Neural progenitor cell (in vitro differentiated cells): ENCODE results near the gene RXRA.

Experiments used
- EZH2 ChIP-seq: fragments of 200-600 bp; sonication (generic); IDR thresholded peaks from 2 replicates; pipeline ENCODE4 v1.6.1; 2017; ENCODE audit warnings: antibody characterized with exemption, mild to moderate bottlenecking, moderate library complexity
- EZH2phosphoT487 ChIP-seq: fragments of 200-600 bp; sonication (generic); IDR thresholded peaks from 2 replicates; pipeline ENCODE4 v1.6.1; 2017; ENCODE audit warnings: antibody characterized with exemption
- TF ChIP-seq, protein P1 (sequence below): fragments of 200-600 bp; sonication (generic); IDR thresholded peaks from 2 replicates; pipeline ENCODE4 v1.5.1; 2017; ENCODE audit warnings: antibody characterized with exemption, mild to moderate bottlenecking

- TF ChIP-seq, protein P1, sequence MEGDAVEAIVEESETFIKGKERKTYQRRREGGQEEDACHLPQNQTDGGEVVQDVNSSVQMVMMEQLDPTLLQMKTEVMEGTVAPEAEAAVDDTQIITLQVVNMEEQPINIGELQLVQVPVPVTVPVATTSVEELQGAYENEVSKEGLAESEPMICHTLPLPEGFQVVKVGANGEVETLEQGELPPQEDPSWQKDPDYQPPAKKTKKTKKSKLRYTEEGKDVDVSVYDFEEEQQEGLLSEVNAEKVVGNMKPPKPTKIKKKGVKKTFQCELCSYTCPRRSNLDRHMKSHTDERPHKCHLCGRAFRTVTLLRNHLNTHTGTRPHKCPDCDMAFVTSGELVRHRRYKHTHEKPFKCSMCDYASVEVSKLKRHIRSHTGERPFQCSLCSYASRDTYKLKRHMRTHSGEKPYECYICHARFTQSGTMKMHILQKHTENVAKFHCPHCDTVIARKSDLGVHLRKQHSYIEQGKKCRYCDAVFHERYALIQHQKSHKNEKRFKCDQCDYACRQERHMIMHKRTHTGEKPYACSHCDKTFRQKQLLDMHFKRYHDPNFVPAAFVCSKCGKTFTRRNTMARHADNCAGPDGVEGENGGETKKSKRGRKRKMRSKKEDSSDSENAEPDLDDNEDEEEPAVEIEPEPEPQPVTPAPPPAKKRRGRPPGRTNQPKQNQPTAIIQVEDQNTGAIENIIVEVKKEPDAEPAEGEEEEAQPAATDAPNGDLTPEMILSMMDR: no peak
- TF ChIP-seq EZH2phosphoT487 (no peak), EZH2 (no peak)
Measured at GRCh38 chr9:134304261-134304660, 22.0 kb upstream of the RXRA start.
